ENCODE measurements around the gene GRM4.

DNA sequence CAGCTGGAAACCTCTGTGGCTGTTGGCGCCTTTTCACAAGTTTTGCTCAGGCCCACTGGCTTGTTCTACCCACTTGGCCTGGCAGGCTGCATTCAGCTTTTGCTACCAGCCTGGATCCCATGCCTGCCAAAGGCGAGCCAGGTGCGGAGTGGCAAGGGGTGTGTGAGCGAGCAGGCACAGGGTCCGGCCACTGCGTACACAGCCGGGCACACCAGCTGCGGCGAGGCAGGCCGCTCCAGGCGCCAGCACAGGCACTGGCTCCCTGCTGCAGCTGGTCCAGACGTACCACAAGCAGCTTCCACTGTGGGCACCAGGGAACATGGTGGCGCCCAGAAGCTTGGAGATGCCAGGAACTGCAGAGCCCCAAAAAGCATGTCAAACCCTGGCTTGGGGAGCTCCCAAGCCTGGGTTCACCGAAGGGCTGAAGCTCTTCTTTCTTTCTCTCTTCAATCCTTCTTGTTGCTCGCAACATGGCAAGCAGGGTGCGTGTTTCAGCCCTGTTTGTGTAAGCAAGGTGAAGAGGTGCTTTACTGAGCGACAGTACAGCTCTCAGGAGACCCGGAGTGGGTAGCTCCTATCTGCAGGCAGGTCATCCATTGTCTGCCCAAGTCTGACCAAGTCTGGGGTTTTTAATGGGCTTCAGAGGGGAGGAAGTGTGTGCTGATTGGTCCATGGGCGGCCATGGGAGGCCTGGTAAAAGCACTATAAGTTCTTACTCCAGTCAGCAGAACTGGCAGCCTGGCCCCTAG is 32.6 kb upstream of the GRM4 start:
- TF ChIP-seq, protein P1, sequence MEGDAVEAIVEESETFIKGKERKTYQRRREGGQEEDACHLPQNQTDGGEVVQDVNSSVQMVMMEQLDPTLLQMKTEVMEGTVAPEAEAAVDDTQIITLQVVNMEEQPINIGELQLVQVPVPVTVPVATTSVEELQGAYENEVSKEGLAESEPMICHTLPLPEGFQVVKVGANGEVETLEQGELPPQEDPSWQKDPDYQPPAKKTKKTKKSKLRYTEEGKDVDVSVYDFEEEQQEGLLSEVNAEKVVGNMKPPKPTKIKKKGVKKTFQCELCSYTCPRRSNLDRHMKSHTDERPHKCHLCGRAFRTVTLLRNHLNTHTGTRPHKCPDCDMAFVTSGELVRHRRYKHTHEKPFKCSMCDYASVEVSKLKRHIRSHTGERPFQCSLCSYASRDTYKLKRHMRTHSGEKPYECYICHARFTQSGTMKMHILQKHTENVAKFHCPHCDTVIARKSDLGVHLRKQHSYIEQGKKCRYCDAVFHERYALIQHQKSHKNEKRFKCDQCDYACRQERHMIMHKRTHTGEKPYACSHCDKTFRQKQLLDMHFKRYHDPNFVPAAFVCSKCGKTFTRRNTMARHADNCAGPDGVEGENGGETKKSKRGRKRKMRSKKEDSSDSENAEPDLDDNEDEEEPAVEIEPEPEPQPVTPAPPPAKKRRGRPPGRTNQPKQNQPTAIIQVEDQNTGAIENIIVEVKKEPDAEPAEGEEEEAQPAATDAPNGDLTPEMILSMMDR (IDR thresholded peaks at IDR 0.05) = no peak
- TF ChIP-seq POLR2A (IDR thresholded peaks at IDR 0.05) = no peak
